Sigmoid colon (tissue), 4 donors: ENCODE measurements around the gene PILRA.
"Not testable (repeated sequence)": the region's sequence is repeated elsewhere in the genome, so short reads cannot be mapped to it uniquely, and the experiment has no call there.

ENCODE experiments used
- EP300 ChIP-seq, 4 donors: sonication (generic); formaldehyde crosslinking; IDR thresholded peaks; one replicate each; pipeline ENCODE4 v1.6.1; 2017; ENCODE audit warnings: antibody characterized with exemption in 4 of 4
- POLR2A ChIP-seq, 2 donors: fragments of 450-650 bp; IDR thresholded peaks; one replicate each; pipeline ENCODE4 v1.6.1; 2016; ENCODE audit warnings: antibody characterized with exemption in 2 of 2, mild to moderate bottlenecking in 2 of 2, moderate library complexity in 2 of 2
- TF ChIP-seq, protein P1 (sequence below), 4 experiments: fragments of 450-650 bp in 3 of 4; fragments of 200-600 bp in 1 of 4; IDR thresholded peaks; one replicate each; pipeline ENCODE4 v1.5.1; 2016 to 2019; ENCODE audit warnings: antibody characterized with exemption in 4 of 4, mild to moderate bottlenecking in 3 of 4, moderate library complexity in 2 of 4

DNA sequence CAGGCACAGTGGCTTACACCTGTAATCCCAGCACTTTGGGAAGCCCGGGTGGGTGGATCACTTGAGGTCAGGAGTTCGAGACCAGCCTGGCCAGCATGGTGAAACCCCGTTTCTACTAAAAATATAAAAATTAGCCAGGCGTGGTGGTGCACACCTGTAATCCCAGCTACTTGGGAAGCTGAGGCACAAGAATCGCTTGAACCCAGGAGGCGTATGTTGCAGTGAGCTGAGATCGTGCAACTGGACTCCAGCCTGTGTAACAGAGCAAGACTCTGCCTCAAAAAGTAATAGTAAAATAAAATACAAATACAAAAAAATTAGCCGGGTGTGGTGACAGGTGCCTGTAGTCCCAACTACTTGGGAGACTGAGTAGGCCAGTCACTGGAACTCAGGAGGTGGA is 65.4 kb downstream of the PILRA start:
- TF ChIP-seq POLR2A, EP300 (IDR thresholded peaks at IDR 0.05): not testable (repeated sequence)
- TF ChIP-seq, protein P1, sequence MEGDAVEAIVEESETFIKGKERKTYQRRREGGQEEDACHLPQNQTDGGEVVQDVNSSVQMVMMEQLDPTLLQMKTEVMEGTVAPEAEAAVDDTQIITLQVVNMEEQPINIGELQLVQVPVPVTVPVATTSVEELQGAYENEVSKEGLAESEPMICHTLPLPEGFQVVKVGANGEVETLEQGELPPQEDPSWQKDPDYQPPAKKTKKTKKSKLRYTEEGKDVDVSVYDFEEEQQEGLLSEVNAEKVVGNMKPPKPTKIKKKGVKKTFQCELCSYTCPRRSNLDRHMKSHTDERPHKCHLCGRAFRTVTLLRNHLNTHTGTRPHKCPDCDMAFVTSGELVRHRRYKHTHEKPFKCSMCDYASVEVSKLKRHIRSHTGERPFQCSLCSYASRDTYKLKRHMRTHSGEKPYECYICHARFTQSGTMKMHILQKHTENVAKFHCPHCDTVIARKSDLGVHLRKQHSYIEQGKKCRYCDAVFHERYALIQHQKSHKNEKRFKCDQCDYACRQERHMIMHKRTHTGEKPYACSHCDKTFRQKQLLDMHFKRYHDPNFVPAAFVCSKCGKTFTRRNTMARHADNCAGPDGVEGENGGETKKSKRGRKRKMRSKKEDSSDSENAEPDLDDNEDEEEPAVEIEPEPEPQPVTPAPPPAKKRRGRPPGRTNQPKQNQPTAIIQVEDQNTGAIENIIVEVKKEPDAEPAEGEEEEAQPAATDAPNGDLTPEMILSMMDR (IDR thresholded peaks at IDR 0.05) = not testable (repeated sequence)
